Ovary (tissue), 3 donors: ENCODE results near the gene ZNF391.

Experiments used
- POLR2A ChIP-seq: fragments of 450-650 bp; IDR thresholded peaks from one replicate; pipeline ENCODE4 v1.6.1; 2017; ENCODE audit warnings: antibody characterized with exemption, mild to moderate bottlenecking, moderate library complexity
- TF ChIP-seq, protein P1 (sequence below), 3 donors: fragments of 450-650 bp in 2 of 3; fragments of 200-600 bp in 1 of 3; IDR thresholded peaks; one replicate each; pipeline versions ENCODE4 v1.5.1 to v1.8.0; 2016 to 2022; ENCODE audit warnings: antibody characterized with exemption in 3 of 3, mild to moderate bottlenecking in 1 of 3
- donor health status: DM: no; HTN: no; CAD: no.

DNA sequence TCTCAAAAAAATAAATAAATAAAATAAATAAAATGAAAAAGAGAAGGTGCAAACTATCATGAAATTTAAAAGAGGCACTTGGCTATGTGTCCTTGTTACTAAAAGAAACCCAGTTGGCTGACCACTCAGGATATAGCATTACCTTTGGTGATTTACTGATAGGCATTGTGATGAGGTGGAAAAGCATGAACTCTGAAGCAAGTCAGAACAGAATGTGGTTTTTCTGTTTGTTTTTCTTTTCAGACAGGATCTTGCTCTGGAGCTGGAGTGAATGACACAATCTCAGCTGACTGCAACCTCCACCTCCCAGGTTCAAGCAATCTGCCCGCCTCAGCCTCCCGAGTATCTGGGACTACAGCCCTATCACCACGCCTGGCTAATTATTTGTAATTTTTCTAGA, 52.4 kb downstream of the ZNF391 start:
- TF ChIP-seq, protein P1, sequence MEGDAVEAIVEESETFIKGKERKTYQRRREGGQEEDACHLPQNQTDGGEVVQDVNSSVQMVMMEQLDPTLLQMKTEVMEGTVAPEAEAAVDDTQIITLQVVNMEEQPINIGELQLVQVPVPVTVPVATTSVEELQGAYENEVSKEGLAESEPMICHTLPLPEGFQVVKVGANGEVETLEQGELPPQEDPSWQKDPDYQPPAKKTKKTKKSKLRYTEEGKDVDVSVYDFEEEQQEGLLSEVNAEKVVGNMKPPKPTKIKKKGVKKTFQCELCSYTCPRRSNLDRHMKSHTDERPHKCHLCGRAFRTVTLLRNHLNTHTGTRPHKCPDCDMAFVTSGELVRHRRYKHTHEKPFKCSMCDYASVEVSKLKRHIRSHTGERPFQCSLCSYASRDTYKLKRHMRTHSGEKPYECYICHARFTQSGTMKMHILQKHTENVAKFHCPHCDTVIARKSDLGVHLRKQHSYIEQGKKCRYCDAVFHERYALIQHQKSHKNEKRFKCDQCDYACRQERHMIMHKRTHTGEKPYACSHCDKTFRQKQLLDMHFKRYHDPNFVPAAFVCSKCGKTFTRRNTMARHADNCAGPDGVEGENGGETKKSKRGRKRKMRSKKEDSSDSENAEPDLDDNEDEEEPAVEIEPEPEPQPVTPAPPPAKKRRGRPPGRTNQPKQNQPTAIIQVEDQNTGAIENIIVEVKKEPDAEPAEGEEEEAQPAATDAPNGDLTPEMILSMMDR (IDR thresholded peaks at IDR 0.05), result no peak
- TF ChIP-seq POLR2A, result no peak
